HPDE6-E6E7 (cell line): ENCODE data around the gene TBC1D14.

Experiments
- DNase-seq: peaks from one replicate; pipeline ENCODE4 v3.0.0; 2011; ENCODE audit warnings: missing footprints; ENCODE audit errors: extremely low spot score

Gene TBC1D14

DNA sequence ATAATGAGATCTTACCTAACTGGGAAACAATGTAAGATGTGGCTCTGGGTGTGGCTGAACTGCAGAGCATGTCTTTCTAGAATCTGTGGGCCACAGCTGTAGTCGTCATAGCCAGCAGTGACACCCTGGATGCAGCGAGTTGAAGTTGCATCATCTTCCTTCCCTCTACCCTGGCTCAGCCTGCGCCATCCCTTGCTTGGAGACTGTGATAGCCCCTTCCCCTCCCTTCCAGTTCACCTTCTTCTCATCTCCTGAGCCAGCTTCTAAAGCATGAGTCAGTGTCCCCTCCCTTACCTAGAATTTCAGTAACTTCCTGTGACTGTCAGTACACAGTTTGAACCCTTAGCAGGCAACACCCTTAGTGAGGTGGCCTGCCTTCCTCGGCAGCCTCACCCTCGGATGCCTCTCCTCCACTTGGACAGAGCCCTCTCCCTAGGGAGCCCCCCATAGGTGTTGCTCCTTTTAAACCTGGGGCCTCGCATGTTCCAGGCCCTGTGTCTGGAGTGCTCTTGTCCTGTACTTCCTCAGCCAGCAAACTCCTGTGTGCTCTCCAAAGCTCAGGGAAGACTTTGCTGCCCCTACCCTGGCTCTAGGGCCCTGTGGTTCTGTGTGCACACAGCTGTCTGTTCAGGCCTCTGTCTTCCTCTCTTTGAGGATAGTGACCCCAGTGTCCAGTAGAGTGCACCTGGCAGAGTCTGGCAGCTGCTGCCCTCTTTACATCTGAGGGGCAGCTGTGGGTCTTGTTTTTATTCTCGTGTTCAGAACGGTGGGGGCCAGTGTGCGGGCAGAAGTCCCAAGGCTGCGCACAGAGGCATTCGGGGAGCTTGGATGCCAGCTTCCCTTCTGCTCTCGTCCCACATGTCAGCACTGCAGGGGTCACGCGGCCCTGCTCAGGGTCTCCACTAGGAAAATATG, 89.8 kb downstream of the TBC1D14 start:
- peak; percentile 86 for DNase-seq

GRCh38 chr4:7000421-7001176, 91.0 kb downstream of the TBC1D14 start:
- DNase-seq, result no peak

- no peak for DNase-seq
Observed at GRCh38 chr4:7001271-7001670, 91.6 kb downstream of the TBC1D14 start.

DNA sequence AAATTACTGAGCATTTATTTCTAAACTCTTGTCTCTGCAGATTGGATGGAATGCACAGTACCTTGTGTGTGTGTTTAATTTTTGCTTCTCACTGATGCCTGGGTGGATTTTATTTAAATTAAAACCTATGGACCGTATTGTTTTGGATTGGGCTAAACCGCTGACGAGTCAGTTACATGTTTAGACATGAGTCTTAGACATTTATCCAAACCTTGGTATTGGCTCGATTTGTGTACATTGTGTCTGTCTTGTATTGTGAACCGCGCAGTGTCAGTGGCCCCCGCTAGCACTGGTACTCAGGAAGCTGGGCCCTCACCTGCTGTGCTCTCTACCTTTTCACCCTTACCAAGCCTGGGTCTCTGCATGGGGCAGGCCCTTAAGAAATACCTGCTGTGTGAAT, 92.7 kb downstream of the TBC1D14 start:
- DNase-seq, result no peak

GRCh38 chr4:7003176-7003878, 93.7 kb downstream of the TBC1D14 start:
- no peak for DNase-seq

GRCh38 chr4:7003879-7004240, 94.2 kb downstream of the TBC1D14 start:
- no peak for DNase-seq

GRCh38 chr4:7004331-7004730, 94.7 kb downstream of the TBC1D14 start:
- DNase-seq, result peak; percentile 92

- no peak for DNase-seq
Observed at GRCh38 chr4:7005571-7005970, 95.9 kb downstream of the TBC1D14 start.

GRCh38 chr4:7006411-7006810, 96.8 kb downstream of the TBC1D14 start:
- no peak for DNase-seq

- no peak for DNase-seq
Observed at GRCh38 chr4:7007142-7007907, 97.7 kb downstream of the TBC1D14 start.

DNA sequence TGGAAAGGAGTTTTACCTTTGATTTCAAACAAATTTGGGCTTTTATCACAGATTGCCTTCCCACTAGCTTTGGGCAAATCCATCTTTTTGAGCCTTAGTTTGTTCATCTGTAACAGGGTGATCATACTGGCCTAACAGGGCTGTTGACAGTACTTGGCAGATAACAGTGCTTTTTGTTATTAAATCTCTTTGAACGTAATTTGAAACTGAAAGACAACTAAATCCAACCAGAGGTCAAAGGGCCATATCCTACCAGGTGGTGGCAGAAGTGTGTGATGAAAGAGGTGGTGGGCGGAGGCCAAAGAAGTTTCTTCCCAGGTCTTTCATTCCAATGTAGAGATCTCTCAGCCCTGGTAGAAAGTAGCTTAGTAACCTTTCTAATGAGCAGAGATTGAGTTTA, 98.3 kb downstream of the TBC1D14 start:
- no peak for DNase-seq

GRCh38 chr4:7009564-7009963, 99.9 kb downstream of the TBC1D14 start:
- no peak for DNase-seq

DNA sequence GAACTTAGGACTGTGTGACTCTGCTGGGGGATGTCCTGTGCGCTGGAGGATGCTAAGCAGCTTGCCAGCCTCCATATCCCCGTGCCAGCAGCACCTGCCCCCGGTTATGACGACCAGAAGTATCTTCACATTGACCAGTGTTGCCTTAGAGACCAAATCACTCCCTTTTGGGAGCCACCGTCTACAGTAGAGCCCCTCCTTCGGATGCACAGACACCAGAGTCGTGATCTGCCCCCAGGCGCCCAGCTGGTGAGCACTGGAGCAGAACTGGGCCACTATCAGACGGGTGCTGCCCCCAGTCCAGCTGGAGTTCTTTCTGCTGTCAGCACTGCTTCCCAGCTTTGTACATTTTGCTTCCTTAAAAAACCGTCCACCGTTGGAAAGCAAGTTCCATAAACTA, 103.5 kb downstream of the TBC1D14 start:
- DNase-seq, result no peak

DNA sequence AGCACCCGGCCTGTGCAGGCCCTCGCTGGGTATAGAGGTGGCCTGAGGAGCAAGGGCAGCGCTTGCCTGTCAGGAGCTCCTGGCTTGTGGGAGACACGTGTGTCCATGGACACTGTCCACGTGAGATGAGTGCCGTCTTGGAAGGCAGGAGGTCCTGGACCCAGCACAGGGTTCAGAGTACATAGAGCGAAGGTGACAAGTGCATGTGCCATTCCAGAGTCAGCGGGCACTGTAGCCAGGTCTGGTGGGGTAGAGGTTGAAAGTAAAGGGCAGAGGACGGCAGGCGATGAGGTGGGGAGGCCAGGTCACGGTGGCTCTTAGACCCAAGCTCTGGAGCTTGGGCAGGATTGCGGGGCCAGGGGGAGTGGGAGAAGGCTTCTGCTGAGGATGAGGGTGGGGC, 105.2 kb downstream of the TBC1D14 start:
- no peak for DNase-seq

DNA sequence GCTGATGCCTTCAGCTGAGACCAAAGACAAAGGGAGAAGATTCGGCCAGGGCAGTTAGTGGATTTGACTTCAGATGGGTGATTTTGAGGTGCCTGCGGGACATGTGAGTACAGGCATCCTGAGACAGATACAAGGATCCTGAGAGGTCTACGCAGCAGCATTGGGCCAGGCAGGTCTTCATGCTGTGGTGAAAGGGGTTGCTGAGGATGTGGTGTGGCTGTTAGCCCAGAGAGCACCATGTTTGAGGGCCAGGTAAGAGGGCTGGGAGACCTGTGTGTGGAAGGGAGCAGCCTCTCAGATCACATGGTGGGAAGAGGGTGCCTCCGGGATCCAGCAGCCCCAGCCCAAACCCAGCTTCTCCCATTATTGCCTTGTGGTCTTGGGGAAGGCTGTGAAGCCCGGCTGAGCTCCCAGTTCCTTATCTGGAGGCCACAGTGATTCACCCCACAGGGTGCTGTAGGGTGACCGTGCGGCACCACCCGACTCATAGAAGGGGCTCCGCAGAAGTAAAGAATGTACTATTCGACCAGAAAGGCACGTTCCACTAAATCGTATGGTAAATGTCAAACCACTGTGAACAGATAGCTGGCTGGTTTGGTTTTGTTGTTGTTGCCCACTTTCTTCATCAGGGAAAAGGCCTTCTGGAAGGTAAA, 105.9 kb downstream of the TBC1D14 start:
- DNase-seq, result no peak

DNA sequence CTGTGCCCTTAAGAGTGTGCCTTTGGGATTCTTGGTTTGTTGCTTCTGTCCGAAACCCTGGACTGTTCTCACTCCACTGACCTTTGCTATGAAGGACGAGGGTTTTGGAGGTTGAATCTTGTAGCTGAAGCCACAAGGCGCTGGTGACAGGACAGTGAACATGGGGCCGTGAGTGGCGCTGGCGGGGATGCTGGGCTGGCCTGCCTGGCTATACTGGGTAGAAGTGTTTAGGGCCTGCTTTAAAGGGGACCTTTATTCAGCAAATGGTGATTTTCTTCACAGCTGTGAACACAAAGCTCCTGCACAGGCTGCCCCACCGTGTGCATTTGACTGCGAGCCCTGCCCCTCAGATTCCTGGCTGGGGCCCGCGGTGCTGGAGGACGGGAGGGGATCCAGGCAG, 106.5 kb downstream of the TBC1D14 start:
- no peak for DNase-seq

- DNase-seq, result no peak
Observed at GRCh38 chr4:7016512-7016911, 106.9 kb downstream of the TBC1D14 start.

DNA sequence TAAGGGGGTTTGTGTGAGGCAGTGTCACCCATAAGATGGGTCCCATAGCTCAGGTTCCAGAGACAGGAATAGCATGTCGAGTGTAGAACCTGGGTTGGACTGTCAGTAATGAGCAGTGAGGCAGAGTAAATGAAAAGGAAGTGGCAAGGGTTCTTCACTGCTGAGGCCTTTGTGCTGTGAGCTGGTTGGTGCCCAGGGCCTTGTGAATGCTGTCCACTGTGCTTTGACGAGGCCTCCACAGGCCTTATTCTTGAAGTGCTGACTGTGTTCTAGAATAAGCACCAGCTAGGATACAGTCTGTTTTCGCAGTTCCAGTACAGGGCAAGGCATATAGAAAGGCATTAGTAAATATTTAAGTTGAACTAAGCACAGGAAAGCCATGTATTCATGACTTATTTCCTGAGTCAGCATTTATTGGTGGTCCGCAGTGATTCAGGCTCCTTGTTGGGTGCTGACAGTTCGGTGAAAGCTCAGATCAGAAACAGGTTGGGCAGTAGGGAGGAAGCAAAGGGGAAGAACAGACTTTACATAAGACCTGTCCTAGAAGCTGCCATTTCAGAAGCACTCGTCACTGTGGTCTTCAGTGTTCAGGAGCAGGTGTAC, 107.9 kb downstream of the TBC1D14 start:
- no peak for DNase-seq

DNA sequence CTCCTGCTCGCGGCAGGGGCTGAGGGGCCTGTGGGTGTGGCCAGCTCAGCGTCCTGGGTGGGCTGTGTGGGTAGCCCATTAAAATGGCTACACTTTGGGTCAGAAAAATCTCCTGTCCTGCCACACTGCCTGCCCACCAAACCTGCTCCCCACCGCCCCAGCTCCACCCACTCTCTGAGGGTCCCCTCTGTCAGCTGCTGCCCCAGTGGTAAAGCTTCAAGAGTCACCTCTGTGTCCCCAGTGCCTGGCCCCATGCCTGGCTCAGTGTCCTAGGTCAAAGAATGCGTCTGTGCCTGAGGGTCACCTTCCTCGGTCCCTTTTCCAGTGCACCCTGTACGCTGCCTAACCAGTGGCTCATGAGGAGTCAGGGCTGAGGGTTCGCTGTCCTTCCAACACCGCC, 108.7 kb downstream of the TBC1D14 start:
- DNase-seq, result no peak

- DNase-seq, result no peak
Observed at GRCh38 chr4:7019367-7019766, 109.7 kb downstream of the TBC1D14 start.

DNA sequence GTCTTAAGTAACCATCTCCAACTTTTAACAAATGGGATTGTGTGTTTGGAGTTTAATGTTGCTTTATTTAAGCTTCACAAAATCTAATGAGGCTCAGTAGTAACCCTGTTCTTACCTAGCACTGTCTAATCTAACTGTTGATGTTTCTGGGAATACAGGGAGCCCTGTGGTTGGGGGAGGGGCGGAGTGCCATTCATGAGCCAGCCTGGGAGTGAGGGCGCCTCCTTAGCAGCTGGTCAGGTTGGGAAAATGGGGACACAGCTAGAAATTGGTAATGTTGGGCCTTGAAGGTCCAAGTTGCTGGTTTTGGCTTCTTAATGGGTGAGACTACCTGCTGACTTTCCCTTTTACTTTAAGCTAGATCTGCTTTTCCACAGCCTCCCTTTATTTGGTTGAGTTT, 110.7 kb downstream of the TBC1D14 start:
- DNase-seq, result no peak
